GM23248 (cell line): Measurements from ENCODE around the gene CMC2.

Source experiments
- EZH2 ChIP-seq: fragments of 200-600 bp; sonication (generic); IDR thresholded peaks from 2 replicates; pipeline ENCODE4 v1.6.1; 2018; ENCODE audit warnings: antibody characterized with exemption, mild to moderate bottlenecking; ENCODE audit not compliant: insufficient read depth, poor library complexity, severe bottlenecking
- EZH2phosphoT487 ChIP-seq: fragments of 200-600 bp; sonication (generic); IDR thresholded peaks from 2 replicates; pipeline ENCODE4 v1.6.1; 2018; ENCODE audit warnings: antibody characterized with exemption, moderate library complexity, mild to moderate bottlenecking, low read depth; ENCODE audit not compliant: insufficient read depth

DNA sequence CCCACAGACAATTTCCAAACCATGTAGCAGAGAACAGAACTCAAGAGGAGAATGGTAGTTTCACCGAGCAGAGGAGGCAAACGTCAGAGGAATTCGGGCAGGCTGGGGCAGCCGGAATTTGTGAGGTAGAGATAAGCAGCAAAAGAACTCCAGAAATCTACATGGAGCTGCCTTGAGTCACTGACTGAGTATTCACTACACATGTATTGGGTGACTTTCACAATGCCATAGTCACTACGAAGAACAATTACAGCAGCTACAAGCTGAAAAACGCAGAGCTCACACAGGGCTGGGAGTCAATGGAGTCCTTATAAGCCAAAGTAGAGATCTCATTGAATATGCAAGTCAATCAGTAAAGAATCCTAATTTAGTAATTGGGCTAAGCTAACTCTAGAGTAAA, 13.4 kb downstream of the CMC2 start:
- TF ChIP-seq EZH2phosphoT487 = no peak
- TF ChIP-seq EZH2 = no peak
